ENCODE measurements around the gene EEF2.

The EEF2 gene

DNA sequence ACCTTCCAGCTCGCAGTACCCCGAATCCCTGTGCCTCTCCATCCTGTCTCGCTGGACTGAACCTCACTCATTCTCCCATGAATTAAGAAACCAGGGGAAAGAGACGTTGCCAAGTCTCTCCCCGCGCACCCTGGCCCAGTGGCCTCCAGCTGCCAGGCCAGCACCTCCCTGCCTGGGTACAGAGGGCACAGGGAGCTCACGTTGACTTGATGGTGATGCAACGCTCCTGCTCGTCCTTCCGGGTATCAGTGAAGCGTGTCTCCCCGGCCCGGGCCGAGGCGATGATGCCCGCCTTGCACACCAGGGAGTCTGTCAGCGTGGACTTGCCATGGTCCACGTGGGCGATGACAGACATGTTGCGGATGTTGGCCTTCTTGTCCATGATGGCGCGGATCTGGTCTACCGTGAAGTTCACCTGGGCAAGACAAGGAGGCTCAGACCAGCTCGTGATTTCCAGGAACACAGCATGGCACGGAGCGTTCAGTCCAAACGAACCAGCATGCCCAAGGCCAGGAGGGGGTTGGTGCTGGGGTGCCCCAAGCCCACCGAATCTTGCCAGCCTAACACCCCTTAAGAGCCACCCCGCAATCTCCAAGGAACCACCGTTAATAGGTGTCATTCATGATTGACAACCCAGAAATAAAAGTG lies 1.2 kb downstream of the EEF2 start:
- no peak for DNase-seq

GRCh38 chr19:3983542-3983914 lies 1.7 kb downstream of the EEF2 start:
- DNase-seq: no peak

GRCh38 chr19:3982701-3983541 lies 2.3 kb downstream of the EEF2 start:
- no peak for DNase-seq

DNA sequence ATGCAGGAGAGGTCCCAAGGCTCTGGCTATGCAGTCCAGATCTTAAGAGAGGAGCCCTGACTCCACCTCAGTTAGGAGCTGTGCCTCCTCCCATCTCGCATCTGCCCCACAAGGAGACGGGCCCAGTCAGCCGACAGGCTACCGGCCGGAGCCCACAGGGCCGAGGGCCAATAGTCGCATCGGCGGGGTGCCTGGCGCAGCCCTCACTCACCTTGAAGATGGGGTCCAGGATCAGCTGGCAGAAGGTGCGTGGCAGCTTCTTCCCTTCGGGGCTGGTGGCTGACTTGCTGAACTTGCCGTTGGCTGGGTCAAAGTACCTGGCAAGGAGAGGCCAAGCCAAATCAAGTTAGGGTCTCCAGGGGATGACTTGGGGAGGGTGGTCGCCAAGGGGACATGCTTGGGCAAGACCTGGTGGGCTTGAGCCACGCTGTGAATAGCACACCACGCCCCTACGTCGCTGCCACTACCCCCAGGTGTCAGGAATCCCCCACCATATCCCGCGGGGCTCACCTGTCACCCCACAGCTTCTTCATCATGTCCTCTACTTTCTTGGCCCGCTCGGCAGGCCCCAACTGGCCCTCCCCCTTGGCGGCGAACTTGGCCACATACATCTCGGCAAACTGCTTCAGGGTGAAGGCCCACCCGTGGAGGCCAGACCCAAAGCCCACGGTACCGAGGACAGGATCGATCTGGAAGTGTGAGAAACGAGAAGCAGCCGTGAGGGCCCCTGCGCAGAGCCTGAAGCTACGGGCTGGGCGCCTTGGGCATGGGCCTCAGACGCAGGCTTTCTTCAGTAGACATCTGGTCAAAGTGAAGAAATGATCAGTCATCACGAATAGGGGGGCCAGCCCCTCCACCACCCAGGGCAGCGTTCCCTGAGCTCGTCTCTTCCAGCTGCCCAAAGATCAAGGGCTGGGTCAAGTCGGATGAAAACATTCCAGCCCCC lies 3.3 kb downstream of the EEF2 start:
- no peak for DNase-seq

- no peak for DNase-seq
These were observed 3.9 kb downstream of the EEF2 start for GRCh38 chr19:3981373-3981735.

GRCh38 chr19:3980353-3981251 lies 4.7 kb downstream of the EEF2 start:
- DNase-seq: no peak

DNA sequence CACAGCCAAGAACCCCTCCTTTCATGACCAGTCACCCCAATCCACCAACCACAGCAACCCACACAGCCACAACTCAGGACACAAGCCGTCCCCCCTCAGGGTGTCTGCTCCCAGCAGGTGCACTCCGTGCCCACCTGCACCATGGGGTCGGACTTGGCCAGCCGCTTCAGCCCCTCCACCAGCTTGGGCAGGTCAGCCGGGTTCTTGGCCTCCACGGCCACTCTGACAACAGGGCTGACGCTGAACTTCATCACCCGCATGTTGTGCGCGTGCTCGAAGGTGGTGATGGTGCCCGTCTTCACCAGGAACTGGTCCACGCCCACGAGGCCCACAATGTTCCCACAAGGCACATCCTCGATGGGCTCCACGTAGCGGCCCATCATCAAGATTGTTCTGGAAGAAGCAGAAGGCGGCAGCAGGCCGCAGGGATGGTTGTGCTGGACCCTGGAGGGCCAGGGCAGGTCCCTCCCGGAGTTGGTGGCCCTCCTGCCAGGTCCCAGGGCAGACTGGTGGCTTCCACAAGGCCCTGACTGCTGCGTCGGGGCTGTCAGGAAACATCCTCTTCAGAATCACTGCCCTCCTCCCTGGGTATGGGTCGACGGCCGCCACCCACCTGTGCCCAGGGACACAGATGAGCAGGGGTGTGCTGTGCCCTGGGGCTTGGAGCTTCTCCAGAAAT lies 5.5 kb downstream of the EEF2 start:
- DNase-seq: no peak

GRCh38 chr19:3979289-3979673 lies 6.0 kb downstream of the EEF2 start:
- no peak for DNase-seq

DNA sequence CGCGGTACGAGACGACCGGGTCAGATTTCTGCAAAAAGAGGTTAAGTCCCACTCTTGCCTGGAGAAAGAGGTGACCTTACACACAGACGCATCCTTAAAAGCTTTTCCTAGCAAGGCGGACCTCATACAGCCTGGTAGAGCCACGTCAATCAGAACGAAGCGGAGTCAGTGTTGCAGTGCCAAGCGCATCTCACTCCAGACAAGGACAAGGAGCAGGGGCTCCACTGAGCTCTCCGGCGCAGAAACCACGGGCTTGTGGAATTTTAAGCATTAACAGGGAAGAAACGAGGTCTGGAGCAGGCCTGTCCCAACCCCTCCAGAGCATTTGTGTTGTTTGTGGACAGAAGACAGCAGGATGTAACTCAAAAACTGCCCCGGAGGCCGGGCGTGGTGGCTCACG lies 7.1 kb downstream of the EEF2 start:
- DNase-seq: no peak

- no peak for DNase-seq
These were observed 7.8 kb downstream of the EEF2 start for GRCh38 chr19:3977242-3978143.

DNA sequence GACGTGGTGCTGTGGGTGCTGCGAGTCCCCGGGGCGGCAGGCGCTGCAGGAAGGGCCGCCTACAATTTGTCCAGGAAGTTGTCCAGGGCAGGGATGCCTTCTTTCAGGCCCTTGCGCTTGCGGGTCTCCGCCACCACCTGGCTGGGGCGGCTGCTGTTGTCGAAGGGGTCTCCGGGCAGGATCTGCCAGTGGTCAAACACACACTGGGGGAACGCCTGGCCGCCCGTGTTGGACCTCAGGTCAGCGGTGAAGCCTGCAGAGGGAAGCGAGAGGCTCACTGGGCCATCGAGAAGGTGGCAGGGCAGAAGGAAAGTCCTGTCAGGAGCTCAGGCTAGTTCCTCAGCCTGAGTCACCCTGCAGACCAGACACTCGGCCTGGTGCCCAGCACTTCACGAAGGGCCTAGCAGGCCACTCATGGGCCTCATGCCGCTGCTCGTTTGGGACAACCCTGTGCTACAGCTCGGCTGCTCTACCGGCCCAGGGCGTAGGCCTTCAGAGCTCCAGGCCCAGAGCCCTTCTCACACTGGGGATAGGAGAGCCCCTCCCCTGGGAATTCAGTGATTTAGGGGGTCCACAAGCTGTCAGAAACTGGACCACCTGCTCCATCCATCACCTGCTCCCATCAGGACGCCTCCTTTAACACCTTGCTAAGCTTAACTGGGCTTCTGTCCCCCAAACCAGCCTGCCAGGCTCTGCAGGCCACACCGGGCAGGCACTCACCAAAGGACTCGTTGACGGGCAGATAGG lies 8.6 kb downstream of the EEF2 start:
- peak; percentile 25 for DNase-seq

DNA sequence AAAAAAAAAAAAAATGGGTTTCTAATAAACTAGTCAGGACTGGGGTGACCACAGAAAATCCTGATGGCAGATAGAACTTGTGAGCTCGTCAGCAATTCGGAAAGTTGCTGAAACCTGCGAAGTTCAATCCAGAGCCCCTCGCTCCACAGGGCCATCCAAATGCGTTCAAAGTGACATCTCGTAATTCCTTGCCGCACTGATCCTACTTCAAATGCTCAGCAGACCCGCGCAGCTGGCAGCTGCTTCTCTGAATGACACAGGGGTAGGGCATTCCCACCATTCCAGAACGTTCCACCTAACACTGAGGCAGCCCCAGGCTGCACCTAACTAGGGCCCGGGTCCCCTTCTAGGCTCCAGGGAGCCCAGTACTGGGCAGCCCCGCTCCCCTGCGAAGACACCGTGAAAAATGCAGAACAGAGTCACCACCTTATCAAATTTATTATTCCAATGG lies 9.6 kb downstream of the EEF2 start:
- DNase-seq: no peak

DNA sequence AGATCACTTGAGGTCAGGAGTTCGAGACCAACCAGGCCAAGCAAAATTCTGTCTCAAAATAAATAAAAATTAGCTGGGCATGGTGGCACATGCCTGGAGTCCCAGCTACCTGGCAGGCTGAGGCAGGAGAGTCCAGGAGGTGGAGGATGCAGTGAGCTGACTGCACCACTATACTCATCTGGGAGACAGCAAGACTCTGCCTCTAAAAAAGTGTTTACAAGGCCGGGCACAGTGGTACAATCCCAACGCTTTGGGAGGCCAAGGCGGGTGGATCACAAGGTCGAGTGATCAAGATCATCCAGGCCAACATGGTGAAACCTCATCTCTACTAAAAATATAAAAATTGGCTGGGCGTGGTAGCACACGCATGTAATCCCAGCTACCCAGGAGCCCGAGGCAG lies 10.1 kb downstream of the EEF2 start:
- no peak for DNase-seq

GRCh38 chr19:3970808-3971598 lies 14.3 kb downstream of the EEF2 start, which contains the start of gene DAPK3:
TSS of gene DAPK3 (minus strand) at chr19:3971099. CDS start at chr19:3969735, 1,364 bp downstream.
- peak; percentile 95 for DNase-seq

DNA sequence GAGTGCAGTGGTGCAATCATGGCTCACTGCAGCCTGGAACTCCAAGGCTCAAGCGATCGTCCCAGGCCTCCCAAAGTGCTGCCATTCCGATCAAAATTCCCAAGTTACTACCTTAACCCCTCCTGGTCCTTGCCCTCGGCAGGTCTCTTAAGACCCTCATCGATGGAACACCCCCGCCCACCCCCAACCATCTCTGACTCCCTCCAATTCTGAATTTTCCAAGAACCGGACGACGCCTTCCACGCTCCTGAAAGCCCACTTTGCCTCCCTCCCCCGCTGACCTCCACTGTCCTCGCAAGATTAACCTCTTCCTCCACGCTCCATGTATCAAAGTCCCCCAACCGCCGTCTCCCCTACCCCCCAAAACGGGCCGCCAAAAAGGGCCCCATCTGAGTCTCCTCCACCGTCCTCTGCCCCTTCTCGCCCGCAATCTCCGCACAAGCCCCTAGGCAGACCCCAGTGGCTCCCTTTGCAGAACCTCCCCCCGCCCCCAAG lies 14.9 kb downstream of the EEF2 start:
- DNase-seq: no peak

DNA sequence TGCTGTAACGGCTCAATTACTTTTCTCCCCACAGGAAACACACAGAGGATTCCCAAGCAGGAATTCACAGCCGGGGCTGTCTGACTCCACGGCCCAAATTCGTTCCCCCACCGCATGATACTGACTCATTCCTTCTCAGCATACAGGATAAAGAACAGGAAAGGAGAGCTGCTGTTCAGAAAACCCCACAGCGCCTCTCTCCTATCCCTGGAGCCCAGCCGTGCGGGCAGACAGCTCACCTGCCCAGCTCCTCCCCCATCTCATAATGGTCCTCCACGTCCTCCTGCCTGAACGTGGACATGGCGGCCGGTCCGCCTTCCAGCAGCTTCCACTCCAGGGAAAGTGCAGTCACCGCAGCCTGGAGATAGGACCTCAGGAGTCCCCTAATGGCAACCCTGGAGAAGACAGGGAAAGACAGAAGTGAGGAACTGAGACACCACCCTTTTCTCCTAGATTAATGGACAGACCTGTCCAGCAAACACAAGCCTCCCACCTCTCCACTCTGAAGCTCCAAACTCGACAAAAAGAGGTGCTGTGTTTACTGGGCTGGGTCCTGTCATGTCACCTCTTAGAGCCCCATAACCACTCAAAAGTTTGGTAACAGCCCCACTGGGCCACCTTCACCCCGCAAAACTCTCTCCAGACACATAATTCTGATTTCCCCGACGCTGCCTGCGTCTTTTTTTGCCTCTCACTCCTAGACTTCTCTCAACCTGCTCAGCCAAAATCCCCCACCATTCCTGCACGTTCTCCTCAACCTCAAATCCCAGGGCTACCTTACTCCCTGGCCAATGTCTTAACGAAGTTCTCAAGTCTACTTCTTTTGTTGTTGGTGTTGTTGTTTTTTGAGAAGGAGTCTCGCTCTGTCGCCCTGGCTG lies 15.6 kb downstream of the EEF2 start:
- DNase-seq: no peak

- DNase-seq: peak; percentile 6
These were observed 16.5 kb downstream of the EEF2 start for GRCh38 chr19:3968556-3969434.
